RCC 7860 (cell line): Measurements from ENCODE around the gene CCDC88C.
"Not testable (repeated sequence)": the region's sequence is repeated elsewhere in the genome, so short reads cannot be mapped to it uniquely, and the experiment has no call there.

Source experiments
- DNase-seq: peaks from one replicate; pipeline ENCODE4 v3.0.0-alpha.2; 2015; ENCODE audit warnings: low spot score
- FAIRE-seq: peaks from 2 replicates; lab custom pipeline; 2012; peaks lifted over from hg19 to GRCh38; lab: Jason Lieb, UNC

Gene CCDC88C

GRCh38 chr14:91418387-91419043 is 895 bp upstream of the CCDC88C start:
- FAIRE-seq (no peak), DNase-seq (no peak)

GRCh38 chr14:91417983-91418386 is 365 bp upstream of the CCDC88C start:
- no peak for DNase-seq
- no peak for FAIRE-seq

DNA sequence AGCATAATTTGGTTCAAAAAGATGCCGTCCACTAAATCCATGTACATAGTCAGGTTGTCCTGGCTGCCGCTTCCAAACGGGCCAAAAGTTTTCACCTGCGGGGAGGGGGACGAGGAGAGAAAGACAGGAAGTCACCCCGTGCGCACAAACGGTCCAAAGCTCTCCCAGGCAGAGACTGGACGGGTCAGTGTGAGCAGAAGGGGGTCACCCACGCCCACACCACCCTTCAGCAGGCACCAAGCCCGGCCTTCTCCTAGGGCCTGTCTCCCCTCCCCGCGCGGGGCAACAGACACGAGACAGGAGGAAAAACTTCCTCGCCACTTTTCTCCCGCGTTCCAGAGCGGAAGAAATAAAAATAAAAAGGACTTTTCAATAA is 888 bp downstream of the CCDC88C start:
- no peak for DNase-seq
- FAIRE-seq = no peak

- peak; percentile 5 for DNase-seq
Observed at GRCh38 chr14:91415794-91416743, 1.6 kb downstream of the CCDC88C start.

DNA sequence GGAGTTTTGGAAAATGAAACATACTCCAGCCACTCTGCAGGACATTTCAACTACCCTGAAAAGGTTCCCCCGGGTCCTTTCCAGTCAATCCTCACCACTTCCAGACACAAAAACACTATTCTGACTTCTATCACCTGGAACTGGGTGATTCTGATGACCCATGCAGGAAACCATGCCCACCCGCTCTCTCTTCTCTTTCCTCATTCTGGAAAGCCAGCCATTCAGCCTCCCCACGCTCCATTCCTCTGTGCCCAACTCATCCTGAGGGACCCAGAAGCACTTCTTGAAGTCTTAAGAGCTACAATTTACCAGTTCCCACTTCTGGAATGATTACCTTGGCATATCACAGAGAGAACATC is 3.2 kb downstream of the CCDC88C start:
- DNase-seq = no peak
- no peak for FAIRE-seq

More at GRCh38 chr14:91415794-91416743, 1.6 kb downstream of the CCDC88C start:
- no peak for FAIRE-seq

DNA sequence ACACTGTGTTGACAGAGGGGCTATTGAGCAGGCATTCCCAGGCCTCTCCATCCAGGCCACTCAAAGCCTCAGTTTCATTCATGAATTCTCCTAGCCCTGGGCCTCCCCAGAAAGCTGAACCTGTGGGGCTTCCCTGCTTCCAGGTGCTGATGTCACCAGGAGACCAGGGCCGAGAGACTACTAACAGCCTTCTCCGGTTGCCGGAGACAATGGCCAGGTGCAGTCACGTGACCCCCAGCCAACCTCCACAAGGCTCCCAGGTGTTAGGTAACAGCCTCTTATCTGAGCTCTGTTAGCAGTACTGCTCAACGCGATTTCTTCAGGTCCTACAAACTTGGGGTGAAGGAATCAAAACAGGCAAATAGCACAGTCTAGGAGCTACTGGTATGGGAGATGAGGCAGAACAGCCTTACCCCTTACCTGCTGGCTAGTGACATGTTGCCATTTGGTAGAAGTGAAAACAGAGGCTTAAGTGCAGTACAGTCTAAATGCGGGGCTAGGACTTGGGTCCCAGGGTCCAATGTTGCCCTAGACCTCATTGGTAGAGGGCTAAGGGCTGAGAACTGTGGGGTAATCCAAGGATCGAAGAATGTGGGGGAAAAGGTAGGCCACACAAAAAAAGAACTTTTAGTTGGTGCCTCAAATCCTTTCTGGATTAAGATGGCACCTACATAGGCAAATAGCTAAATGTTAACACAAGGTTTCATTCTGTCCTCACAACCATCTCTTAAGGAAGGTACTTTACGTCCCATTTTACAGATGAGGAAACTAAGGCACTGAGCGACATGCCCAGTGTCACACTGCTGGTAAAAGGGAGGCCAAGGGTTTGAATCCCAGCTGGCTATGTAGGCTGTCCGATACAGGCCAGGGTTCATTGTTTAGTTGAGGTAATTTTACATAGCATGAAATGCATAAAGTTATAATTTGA is 3.8 kb downstream of the CCDC88C start:
- FAIRE-seq = no peak
- no peak for DNase-seq

GRCh38 chr14:91412939-91413338 is 4.7 kb downstream of the CCDC88C start:
- FAIRE-seq = no peak
- no peak for DNase-seq

GRCh38 chr14:91410771-91411536 is 6.7 kb downstream of the CCDC88C start:
- no peak for FAIRE-seq
- DNase-seq = no peak

DNA sequence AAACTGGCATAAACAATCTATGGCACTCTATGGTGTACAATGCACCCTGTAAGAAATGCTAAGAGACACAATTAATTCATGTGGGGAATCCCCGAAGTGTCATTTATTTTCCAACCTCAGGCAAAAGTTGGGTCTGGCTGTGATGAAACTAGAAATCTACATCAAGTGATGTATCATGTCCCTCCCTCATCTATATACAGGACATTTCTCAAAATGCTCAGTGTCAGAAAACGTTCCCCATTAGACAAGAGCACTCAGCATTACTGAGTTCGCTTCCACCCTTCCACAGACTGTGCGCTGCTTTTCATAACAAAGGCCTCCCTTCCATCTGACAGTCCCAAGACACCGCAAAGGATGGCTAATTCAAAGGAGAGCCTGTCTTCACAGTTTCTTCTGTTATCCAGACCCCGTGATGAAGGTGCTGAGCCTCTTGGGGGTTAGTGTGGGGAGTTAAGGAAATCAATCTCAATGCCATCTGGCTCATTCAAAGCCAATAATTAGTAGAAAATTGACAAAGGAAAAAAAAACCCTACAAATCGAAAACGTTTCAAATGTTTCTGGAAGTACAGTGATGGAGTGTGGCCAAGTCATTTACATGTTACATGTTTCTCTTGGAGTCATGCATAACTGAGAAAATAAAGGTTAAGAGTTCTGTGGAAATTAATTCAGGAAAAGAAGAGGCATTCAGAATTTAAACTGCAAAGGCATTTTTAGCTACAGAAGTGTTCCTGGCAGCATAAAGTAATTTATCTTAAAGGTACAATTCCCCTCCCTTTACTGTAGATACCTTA is 7.5 kb downstream of the CCDC88C start:
- DNase-seq = no peak
- FAIRE-seq = no peak

DNA sequence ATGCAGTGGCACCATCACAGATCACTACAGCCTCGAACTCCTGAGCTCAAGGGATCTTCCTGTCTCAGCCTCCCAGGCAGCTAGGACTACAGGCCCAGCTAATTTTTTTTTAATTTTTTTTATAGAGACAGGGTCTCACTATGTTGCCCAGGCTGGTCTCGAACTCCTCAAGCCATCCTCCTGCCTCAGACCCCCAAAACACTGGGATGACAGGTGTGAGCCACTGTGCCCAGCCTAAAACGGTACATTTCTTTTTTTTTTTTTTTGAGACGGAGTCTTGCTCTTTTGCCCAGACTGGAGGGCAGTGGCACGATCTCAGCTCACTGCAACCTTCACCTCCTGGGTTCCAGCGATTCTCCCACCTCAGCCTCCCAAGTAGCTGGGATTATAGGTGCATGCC is 8.4 kb downstream of the CCDC88C start:
- DNase-seq, FAIRE-seq: not testable (repeated sequence)

DNA sequence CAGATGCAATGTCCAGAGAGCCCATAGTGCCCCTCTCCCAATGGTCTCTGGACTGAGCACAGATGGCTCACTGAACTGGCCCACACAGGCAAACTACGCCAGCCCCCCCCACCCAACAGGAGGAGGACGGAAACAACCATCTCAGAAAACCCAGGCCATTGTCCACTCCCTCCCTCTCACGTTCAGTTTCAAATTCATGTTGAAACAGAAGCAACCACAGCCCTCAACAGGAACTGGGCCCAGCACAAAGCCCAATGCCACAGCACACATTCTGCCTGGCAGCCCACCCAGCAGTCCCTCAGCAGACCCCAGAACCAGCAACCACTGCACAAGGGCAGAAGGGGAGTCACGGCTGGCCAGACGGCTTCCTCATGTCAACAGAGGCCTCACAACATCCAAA is 10.6 kb downstream of the CCDC88C start:
- FAIRE-seq (no peak), DNase-seq (no peak)

- no peak for DNase-seq
- FAIRE-seq = no peak
Observed at GRCh38 chr14:91406451-91406850, 11.2 kb downstream of the CCDC88C start.

- DNase-seq (no peak), FAIRE-seq (no peak)
Observed at GRCh38 chr14:91405724-91406435, 11.7 kb downstream of the CCDC88C start.

GRCh38 chr14:91405241-91405721 is 12.3 kb downstream of the CCDC88C start:
- no peak for DNase-seq
- no peak for FAIRE-seq

DNA sequence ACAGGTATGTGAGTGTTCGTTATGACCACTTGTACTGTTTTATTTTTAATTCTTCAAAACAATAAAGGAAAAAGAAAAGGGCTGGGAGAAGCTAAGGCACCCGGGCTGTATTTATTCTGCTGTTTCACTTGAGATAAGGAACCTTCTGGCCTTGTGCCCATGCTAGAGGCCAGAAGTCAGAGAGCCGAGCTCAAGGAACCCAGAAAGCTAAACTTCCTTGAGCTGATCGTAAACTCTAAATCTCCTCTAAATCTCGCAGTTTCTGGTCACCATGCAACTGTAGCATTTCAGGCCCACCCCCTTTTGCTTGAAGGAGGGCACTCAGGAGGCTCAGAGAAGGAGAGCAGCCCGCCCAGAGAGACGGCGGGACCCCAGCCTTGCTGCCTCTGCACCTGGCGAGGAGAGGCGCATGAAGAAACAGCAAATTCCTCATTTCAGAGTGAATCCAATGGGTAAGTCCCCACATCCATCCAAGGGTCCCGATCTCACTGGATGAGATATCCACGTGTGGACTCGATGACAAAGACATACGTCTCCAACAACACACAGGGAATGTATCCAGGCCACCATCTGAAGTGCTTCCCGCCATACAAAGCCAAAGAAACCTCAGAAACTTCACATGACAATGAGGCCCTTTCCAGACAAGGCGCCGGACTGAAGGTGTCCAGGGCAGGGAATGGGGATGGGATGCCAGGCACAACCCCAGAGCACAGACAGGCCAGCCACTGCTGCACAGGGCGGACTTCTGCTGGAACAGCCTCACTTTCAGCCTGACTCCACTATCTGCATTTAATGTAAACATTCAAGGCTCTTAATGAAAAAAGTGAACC is 14.6 kb downstream of the CCDC88C start:
- FAIRE-seq = no peak
- no peak for DNase-seq

- DNase-seq = no peak
- no peak for FAIRE-seq
Observed at GRCh38 chr14:91402348-91402747, 15.3 kb downstream of the CCDC88C start.

DNA sequence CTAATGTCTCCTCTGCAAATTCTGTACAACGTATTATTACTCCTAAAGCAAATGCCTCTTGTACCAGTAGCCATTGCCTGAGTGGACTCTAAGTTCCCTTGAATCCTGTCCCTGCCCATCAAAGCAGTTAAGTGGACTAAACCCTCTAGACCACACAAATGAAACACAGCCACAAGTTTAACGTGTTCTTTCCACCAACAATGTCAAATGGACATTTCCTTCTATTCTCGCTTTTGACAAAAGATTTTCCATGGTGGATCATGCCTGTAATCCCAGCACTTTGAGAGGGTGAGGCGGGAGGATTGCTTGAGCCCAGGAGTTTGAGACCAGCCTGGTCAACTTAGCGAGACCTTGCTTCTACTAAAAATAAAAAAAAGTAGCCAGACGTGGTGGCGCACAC is 15.9 kb downstream of the CCDC88C start:
- DNase-seq (no peak), FAIRE-seq (no peak)

DNA sequence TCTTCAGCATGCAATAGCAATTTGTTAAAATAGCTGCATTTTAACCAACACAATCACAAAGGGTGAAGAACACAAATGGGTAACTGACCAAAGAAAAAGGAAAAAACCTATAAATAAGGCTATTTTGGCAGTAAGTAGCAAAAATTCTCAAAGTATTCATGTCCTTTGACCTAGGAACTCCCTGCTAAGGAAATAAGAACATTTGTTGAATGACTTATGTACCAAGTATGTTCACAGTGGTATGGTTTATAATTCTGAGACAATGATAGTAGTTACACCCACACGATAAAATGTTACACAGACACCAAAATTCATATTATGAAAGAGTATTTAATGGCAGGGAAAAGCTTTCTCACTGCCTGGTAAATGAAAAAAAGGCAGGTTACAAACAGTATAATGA is 16.9 kb downstream of the CCDC88C start:
- DNase-seq (no peak), FAIRE-seq (no peak)
